ENCODE measurements around the gene HORMAD2. TPM values are rescaled to one million over a fixed set of nuclear protein-coding genes. Genes with fewer than 3 reads are reported as not detected.
"Not testable (repeated sequence)": the region's sequence is repeated elsewhere in the genome, so short reads cannot be mapped to it uniquely, and the experiment has no call there.

HORMAD2 gene
- polyA plus RNA-seq, 2 of the 4 experiments (the other 2 are of a cell fraction) = not detected

GRCh38 chr22:30057375-30057774, 22.9 kb upstream of the HORMAD2 start:
- CTCF ChIA-PET = interaction anchor here (0.6 to 1.2 kb wide), 3 partner anchors 8 to 468 kb away, joined by 3 to 4 read pairs (median 3); no protein-coding TSS in a partner anchor
- TF ChIP-seq HEYL (CRISPR knock-in tag; IDR thresholded peaks at IDR 0.05) (no peak), KDM1A (IDR thresholded peaks at IDR 0.05; ENCODE audit: low read depth) (no peak), HOXA7 (CRISPR knock-in tag; IDR thresholded peaks at IDR 0.05) (no peak), POLR2A (IDR thresholded peaks at IDR 0.05; ENCODE audit: low read length) (no peak), NR3C1 (IDR thresholded peaks at IDR 0.05) (no peak), CHD4 (IDR thresholded peaks at IDR 0.05; ENCODE audit: borderline replicate concordance) (no peak), JUNB (IDR thresholded peaks at IDR 0.05) (no peak)
- TF ChIP-seq, protein P1, sequence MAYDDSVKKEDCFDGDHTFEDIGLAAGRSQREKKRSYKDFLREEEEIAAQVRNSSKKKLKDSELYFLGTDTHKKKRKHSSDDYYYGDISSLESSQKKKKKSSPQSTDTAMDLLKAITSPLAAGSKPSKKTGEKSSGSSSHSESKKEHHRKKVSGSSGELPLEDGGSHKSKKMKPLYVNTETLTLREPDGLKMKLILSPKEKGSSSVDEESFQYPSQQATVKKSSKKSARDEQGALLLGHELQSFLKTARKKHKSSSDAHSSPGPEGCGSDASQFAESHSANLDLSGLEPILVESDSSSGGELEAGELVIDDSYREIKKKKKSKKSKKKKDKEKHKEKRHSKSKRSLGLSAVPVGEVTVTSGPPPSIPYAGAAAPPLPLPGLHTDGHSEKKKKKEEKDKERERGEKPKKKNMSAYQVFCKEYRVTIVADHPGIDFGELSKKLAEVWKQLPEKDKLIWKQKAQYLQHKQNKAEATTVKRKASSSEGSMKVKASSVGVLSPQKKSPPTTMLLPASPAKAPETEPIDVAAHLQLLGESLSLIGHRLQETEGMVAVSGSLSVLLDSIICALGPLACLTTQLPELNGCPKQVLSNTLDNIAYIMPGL (CRISPR knock-in tag; IDR thresholded peaks at IDR 0.05; ENCODE audit: borderline replicate concordance) = no peak
- TF ChIP-seq, protein P2, sequence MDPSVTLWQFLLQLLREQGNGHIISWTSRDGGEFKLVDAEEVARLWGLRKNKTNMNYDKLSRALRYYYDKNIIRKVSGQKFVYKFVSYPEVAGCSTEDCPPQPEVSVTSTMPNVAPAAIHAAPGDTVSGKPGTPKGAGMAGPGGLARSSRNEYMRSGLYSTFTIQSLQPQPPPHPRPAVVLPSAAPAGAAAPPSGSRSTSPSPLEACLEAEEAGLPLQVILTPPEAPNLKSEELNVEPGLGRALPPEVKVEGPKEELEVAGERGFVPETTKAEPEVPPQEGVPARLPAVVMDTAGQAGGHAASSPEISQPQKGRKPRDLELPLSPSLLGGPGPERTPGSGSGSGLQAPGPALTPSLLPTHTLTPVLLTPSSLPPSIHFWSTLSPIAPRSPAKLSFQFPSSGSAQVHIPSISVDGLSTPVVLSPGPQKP (IDR thresholded peaks at IDR 0.05; ENCODE audit: low read depth, low read length) = no peak
- no peak overlapping the region for H3K4me2 ChIP-seq
- H3K27ac ChIP-seq = no peak overlapping the region
- peaks cover 4% of the 10 kb centered on the region; the same call in 1 of the 3 replicates for H3K9me3 ChIP-seq
- no peaks in the 10 kb centered on the region for H3K4me1 ChIP-seq
- DNase-seq (ENCODE audit: low read depth in 1 of 2, low spot score in 1 of 2) = no peak
- FAIRE-seq = no peak
- no peak overlapping the region for H3K4me3 ChIP-seq
- no peak for ATAC-seq
- WGBS (ENCODE audit: missing lambda C conversion rate) = 97% methylated on average over 1 of the region's 1 CpG
- POLR2A ChIA-PET = no interaction called here

- DNase-seq (ENCODE audit: low read depth in 1 of 2, low spot score in 1 of 2); H3K4me3 ChIP-seq; POLR2A ChIA-PET; CTCF ChIA-PET; H3K4me1 ChIP-seq; FAIRE-seq; H3K9me3 ChIP-seq; H3K4me2 ChIP-seq; ATAC-seq; H3K27ac ChIP-seq: not testable (repeated sequence)
- WGBS (ENCODE audit: missing lambda C conversion rate) = 87% methylated on average over 6 of the region's 22 CpGs
Observed at GRCh38 chr22:30059346-30060020, 20.8 kb upstream of the HORMAD2 start.

DNA sequence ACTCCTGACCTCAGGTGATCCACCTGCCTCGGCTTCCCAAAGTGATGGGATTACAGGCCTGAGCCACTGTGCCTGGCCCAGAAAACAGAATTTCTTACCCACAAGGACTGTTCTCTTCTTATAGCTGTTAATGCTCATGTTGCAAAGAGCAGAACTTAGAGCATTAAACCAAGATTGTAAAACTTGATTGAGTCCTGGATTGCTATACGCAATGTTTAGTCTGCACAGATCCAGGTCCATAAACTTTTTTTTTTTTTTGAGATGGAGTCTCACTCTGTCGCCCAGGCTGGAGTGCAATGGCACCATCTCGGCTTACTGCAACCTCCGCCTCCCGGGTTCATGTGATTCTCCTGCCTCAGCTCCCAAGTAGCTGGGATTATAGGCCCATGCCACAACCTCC, 19.2 kb upstream of the HORMAD2 start:
- H3K4me3 ChIP-seq; FAIRE-seq; H3K9me3 ChIP-seq; H3K4me2 ChIP-seq; ATAC-seq; POLR2A ChIA-PET; CTCF ChIA-PET; H3K4me1 ChIP-seq; H3K27ac ChIP-seq; DNase-seq (ENCODE audit: low read depth in 1 of 2, low spot score in 1 of 2): not testable (repeated sequence)
- 93% methylated on average over 6 of the region's 6 CpGs for WGBS (ENCODE audit: missing lambda C conversion rate)

- H3K4me2 ChIP-seq = no peak overlapping the region
- no peak overlapping the region for H3K27ac ChIP-seq
- ChIA-PET CTCF (no interaction called here), POLR2A (no interaction called here)
- FAIRE-seq = no peak
- no peak for DNase-seq (ENCODE audit: low read depth in 1 of 2, low spot score in 1 of 2)
- no peak for ATAC-seq
- TF ChIP-seq FOXS1 (CRISPR knock-in tag; IDR thresholded peaks at IDR 0.05) = no peak
- no peak for TF ChIP-seq GATA3 (IDR thresholded peaks at IDR 0.05; ENCODE audit: borderline replicate concordance)
- TF ChIP-seq POLR2A (IDR thresholded peaks at IDR 0.05; ENCODE audit: low read length) = no peak
- no peak for TF ChIP-seq REST (IDR thresholded peaks at IDR 0.05)
- TF ChIP-seq, protein P1 (CRISPR knock-in tag; IDR thresholded peaks at IDR 0.05; ENCODE audit: borderline replicate concordance) = no peak
- no peak for TF ChIP-seq ZSCAN20 (CRISPR knock-in tag; IDR thresholded peaks at IDR 0.05)
- no peak for TF ChIP-seq HOXB13 (CRISPR knock-in tag; IDR thresholded peaks at IDR 0.05; ENCODE audit: low read depth)
- TF ChIP-seq ZNF302 (CRISPR knock-in tag; IDR thresholded peaks at IDR 0.05) = no peak
- no peak for TF ChIP-seq CBX2 (IDR thresholded peaks at IDR 0.05; ENCODE audit: borderline replicate concordance, low read depth)
- TF ChIP-seq KDM1A (IDR thresholded peaks at IDR 0.05; ENCODE audit: low read depth) = no peak
- 88% methylated on average over 3 of the region's 3 CpGs for WGBS (ENCODE audit: missing lambda C conversion rate)
- H3K4me1 ChIP-seq = no peaks in the 10 kb centered on the region
- H3K4me3 ChIP-seq = no peak overlapping the region
- peaks cover 9% of the 10 kb centered on the region; the same call in 1 of the 3 replicates for H3K9me3 ChIP-seq
Observed at GRCh38 chr22:30062259-30062658, 18.0 kb upstream of the HORMAD2 start.

All from A549 (cell line).